ENCODE measurements around the gene TSKU.

GRCh38 chr11:76752321-76753143, 30.6 kb upstream of the TSKU start:
- TF ChIP-seq CTCF (conservative IDR thresholded peaks at IDR 0.05 in 1 of 2, IDR thresholded peaks at IDR 0.05 in 1 of 2; ENCODE audit: extremely low read depth in 1 of 2, insufficient read depth in 1 of 2, low read depth in 1 of 2, low read length in 2 of 2) (no peak), EZH2 (IDR thresholded peaks at IDR 0.05; ENCODE audit: borderline replicate concordance, low read length) (no peak)
